GM18870 (cell line): Measurements from ENCODE around the gene MAOA.
A peak's percentile ranks its signal among the peaks of the same experiment; 100 is the strongest.
"Not testable (repeated sequence)": the region's sequence is repeated elsewhere in the genome, so short reads cannot be mapped to it uniquely, and the experiment has no call there.

Experiments used
- ATAC-seq: cut with Tn5 transposase; IDR thresholded peaks from one replicate; pipeline ENCODE4 v1.9.1; 2021; ENCODE audit warnings: moderate library complexity; ENCODE audit not compliant: unreplicated experiment

MAOA gene

GRCh38 chrX:43656005-43656494 is at the start of gene MAOA:
Gene MAOA, plus strand, starts transcription at chrX:43656299. Its CDS starts 43 bp downstream, at chrX:43656342.
- ATAC-seq = no peak

- no peak for ATAC-seq
These were observed 43.7 kb upstream of the MAOA start for GRCh38 chrX:43612400-43612799.

DNA sequence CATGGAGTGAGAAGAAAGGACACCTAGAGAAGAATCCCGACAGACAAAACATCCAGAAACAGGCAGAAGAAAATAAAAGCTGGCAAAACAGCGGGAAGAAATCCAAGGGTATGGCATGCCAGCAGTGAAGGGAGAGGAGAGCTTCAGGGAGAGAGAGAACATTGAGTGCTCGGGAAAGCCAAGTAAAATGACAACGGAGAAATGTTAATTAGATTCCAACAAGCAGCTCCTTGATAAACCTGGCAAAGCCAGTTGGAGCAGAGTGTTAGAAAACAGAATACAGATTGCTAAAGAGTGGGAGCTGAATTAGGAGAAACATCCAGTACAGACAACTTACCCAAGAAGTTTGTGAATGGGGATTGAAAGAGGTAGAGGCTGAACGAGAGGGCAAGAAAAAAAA is 40.4 kb upstream of the MAOA start:
- no peak for ATAC-seq

GRCh38 chrX:43618366-43619205 is 37.5 kb upstream of the MAOA start:
- no peak for ATAC-seq

GRCh38 chrX:43619861-43620260 is 36.2 kb upstream of the MAOA start:
- ATAC-seq = not testable (repeated sequence)

GRCh38 chrX:43627147-43627546 is 29.0 kb upstream of the MAOA start:
- ATAC-seq = no peak

- no peak for ATAC-seq
These were observed 28.4 kb upstream of the MAOA start for GRCh38 chrX:43627669-43628068.

DNA sequence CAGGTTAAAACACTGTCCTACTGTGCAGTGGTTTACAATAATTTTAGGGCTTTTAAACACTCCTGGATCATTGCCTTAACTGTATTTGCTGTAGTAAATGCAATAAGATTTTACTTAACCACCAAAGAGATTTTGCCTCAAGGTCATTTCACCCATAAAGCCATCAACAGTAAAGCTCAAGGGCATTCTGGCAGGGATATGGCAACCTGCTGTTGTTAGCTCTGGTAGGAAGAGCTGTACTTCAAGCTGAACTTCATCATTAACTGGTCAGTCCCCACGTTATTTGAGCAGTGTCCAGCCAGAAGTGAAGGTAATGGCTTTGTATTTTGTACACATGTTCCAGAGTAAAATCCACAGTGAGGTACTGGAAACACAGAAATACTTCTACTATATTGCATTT is 26.9 kb upstream of the MAOA start:
- no peak for ATAC-seq

- no peak for ATAC-seq
These were observed 24.3 kb upstream of the MAOA start for GRCh38 chrX:43631841-43632240.

- ATAC-seq = no peak
These were observed 23.0 kb upstream of the MAOA start for GRCh38 chrX:43633081-43633480.

DNA sequence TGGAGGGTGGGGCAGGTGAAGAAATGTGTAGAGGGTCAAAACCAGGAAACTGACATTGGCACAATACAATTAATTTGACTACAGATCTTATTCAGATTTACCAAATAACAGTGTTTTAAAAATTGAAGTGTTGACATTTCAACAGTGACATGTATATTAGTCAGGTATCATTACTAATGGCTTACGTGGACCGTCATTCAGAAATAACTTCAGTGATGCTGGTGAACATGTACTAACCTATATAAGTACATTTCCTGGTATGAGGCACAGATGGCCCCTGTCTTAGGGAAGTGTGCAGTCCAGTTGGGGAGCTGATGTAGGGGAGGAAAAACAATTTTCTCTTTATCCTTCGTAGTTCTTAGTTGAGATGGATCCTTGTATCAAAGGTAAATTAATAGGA is 22.3 kb upstream of the MAOA start:
- no peak for ATAC-seq

- no peak for ATAC-seq
These were observed 15.6 kb upstream of the MAOA start for GRCh38 chrX:43640482-43640881.

DNA sequence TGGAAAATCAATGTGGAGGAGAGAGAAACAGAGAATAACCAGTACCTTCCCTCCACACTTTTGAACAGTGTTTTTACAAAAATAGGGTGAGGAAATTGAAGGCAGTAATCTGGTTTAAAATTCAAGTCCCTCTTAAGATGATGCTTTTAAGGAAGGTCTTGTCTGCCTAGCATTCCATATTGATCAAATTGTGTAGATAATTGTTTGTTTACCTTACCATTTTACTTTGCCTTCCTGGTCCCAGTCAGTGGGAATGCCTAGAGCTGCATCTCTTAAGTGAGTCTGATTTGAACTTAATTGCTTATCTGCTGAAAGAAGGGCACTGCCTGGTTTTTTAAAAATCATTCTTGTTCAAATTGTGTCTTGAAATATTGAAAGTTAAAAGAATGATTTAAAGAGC is 14.4 kb upstream of the MAOA start:
- ATAC-seq = no peak

GRCh38 chrX:43643201-43643600 is 12.9 kb upstream of the MAOA start:
- ATAC-seq = no peak

- ATAC-seq = no peak
These were observed 12.4 kb upstream of the MAOA start for GRCh38 chrX:43643662-43644061.

DNA sequence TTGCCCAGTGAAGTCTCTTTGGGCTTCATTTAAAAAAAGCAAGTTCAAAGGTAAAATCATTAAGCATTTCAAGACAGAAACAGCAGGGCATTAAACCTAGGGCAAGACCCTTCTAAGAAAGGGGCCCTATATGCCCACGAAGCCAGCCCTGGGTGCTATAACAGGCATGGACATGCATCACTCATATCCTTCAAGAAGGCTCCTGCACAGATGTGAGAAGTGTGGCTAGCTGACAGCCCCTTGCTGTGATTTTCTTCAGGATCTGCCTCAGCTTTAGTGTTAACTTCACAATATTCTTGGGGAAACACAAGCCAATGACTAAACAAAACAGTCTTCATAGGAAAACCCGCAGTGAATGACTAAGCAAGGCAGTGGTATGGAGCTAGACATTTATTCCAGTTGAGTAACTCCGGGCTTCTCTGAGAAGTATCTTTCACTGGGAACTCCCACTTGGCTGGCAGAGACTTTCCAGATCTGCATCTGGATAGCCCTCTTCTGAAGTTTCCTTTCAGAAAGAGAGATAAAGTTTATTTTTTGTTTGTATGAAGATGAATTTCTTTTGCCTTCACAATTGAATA is 11.9 kb upstream of the MAOA start:
- ATAC-seq = no peak

GRCh38 chrX:43646800-43647199 is 9.3 kb upstream of the MAOA start:
- ATAC-seq = no peak

DNA sequence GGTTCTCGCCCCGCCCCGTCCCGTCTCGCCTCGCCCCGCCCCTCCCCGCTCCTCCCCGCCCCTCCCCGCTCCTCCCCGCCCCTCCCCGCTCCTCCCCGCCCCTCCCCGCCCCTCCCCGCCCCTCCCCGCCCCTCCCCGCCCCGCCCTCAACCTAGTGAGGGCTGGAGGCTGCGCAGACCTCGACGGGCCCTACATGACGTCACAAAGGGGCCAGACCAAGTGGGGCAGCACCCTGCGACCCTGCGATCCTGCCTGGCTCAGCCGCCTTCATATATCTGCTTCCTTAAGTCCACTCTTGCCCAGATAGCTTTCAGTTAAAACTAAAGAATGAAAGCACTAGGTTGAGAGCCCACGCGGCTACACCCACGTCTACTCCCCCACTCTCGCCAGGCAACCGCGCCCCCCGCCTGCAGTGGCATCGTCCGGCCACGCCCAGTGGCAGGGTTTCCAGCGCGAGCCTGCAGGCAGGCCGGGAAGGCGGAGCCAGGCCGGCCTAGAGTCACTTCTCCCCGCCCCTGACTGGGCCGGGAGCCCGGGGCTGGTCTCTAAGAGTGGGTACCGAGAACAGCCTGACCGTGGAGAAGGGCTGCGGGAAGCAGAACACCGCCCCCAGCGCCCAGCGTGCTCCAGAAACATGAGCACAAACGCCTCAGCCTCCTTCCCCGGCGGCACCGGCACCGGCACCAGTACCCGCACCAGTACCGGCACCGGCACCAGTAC is 1.5 kb upstream of the MAOA start:
- peak; percentile 87 for ATAC-seq

DNA sequence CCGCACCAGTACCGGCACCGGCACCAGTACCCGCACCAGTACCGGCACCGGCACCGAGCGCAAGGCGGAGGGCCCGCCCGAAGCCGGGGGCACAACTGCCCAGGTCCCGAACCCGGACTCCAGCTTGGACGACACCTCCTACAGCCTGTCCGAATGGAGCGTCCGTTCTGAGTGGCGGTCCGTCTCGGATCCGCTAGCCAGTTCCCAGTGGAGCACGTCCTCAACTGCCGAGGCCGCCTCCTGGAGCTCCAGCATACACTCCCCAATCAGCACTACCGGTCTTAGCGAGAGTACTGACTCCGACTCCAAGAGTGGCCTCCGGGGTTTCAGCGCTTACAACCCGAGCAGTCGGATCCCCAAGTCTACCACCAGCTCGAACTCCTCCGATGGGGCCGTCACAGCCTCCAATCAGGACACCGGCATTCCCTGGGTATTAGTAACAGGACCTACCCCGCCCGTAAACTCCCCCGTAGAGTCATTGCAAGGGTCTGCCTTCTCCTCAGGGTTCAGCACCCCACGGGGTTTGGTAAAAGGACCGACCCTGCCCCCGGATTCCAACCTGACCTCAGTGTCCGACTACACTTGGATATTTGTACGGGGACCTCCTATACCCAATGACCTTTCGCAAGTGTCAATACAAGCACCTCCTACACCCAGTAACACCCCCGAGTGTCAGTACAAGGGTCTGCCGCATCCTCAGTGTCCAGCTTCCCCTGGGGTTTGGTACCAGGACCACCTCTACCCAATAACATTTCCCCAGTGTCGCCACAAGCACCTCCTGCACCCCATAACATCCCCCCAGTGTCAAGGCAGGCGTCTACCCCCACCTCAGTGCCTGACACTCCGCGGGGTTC is 721 bp upstream of the MAOA start:
- ATAC-seq = no peak

DNA sequence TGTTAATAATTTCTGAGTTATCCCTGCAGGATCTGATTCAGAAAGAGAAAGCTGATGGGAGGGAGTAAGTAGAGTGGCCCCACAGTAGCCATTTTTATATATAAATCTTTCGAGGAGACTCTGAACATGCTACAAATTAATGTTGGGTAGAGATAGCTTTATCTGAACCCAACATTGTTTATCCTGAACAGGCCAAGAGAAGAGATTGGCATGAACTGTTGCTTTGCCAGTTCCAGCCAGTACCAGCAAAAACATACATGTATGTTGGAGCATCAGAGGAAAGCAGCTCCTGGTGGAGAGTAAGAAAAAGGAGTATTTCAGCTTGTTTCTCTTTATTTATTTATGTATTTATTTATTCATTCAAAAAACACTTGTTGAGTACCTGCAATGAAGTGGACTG is 1.6 kb downstream of the MAOA start:
- ATAC-seq = no peak
